ENCODE data around the gene GPD1. TPM values are rescaled to one million over a fixed set of nuclear protein-coding genes. Genes with fewer than 3 reads are reported as not detected.

The GPD1 gene
- total RNA-seq, 2 experiments from 2014 or later, result 0.36 to 0.47 TPM

GRCh38 chr12:50086148-50086547 is 17.7 kb upstream of the GPD1 start:
- Mint-ChIP-seq H3K27me3 (ENCODE audit: low read depth) (no peaks in the 10 kb centered on the region), H3K36me3 (ENCODE audit: low read depth) (peaks cover 15% of the 10 kb centered on the region), H3K4me1 (ENCODE audit: low read depth) (peaks cover 42% of the 10 kb centered on the region), H3K4me3 (peak overlapping the region; percentile 89), H3K9me3 (no peaks in the 10 kb centered on the region), H3K27ac (peak overlapping the region; percentile 81)
- CTCF ChIA-PET, result interaction anchor here (0.8 to 4.1 kb wide), 5 partner anchors 10 to 45 kb away, joined by 3 to 50 read pairs (median 8); partner anchors contain the start of gene COX14
- no peak for DNase-seq
- intact Hi-C loops (cut with micrococcal nuclease), result loop anchor here (5.0 kb wide), 1 partner anchor 46 kb away; no protein-coding TSS in a partner anchor

GRCh38 chr12:50087151-50087550 is 16.7 kb upstream of the GPD1 start:
- intact Hi-C loops (cut with micrococcal nuclease), result loop anchor here (5.0 kb wide), 1 partner anchor 45 kb away; no protein-coding TSS in a partner anchor
- no peak overlapping the region for H3K4me3 Mint-ChIP-seq
- H3K36me3 Mint-ChIP-seq (ENCODE audit: low read depth), result peaks cover 22% of the 10 kb centered on the region
- H3K4me1 Mint-ChIP-seq (ENCODE audit: low read depth), result peaks cover 40% of the 10 kb centered on the region
- no peaks in the 10 kb centered on the region for H3K9me3 Mint-ChIP-seq
- DNase-seq, result no peak
- CTCF ChIA-PET, result interaction anchor here (0.6 to 5.6 kb wide), 13 partner anchors 17 to 272 kb away, joined by 3 to 60 read pairs (median 4); partner anchors contain the start of genes CERS5 and COX14
- no peaks in the 10 kb centered on the region for H3K27me3 Mint-ChIP-seq (ENCODE audit: low read depth)
- H3K27ac Mint-ChIP-seq, result peak overlapping the region; percentile 81

GRCh38 chr12:50087995-50088394 is 15.8 kb upstream of the GPD1 start:
- H3K27me3 Mint-ChIP-seq (ENCODE audit: low read depth), result no peaks in the 10 kb centered on the region
- intact Hi-C loops (cut with micrococcal nuclease), result loop anchor here (1.0 to 5.0 kb wide), 2 partner anchors 44 to 87 kb away; no protein-coding TSS in a partner anchor
- no peaks in the 10 kb centered on the region for H3K9me3 Mint-ChIP-seq
- H3K4me3 Mint-ChIP-seq, result peak overlapping the region; percentile 37
- H3K27ac Mint-ChIP-seq, result peak overlapping the region; percentile 81
- CTCF ChIA-PET, result interaction anchor here (0.7 to 5.6 kb wide), 19 partner anchors 8 to 272 kb away, joined by 3 to 60 read pairs (median 4); partner anchors contain the start of genes CERS5, COX14 and GPD1
- DNase-seq, result no peak
- peaks cover 22% of the 10 kb centered on the region for H3K36me3 Mint-ChIP-seq (ENCODE audit: low read depth)
- peaks cover 40% of the 10 kb centered on the region for H3K4me1 Mint-ChIP-seq (ENCODE audit: low read depth)

- H3K4me1 Mint-ChIP-seq (ENCODE audit: low read depth), result peaks cover 37% of the 10 kb centered on the region
- no peaks in the 10 kb centered on the region for H3K27me3 Mint-ChIP-seq (ENCODE audit: low read depth)
- no peaks in the 10 kb centered on the region for H3K9me3 Mint-ChIP-seq
- CTCF ChIA-PET, result interaction anchor here (0.7 to 5.6 kb wide), 21 partner anchors 8 to 271 kb away, joined by 3 to 60 read pairs (median 4); partner anchors contain the start of genes CERS5, COX14 and GPD1
- no peak overlapping the region for H3K4me3 Mint-ChIP-seq
- peak; percentile 79 for DNase-seq
- H3K36me3 Mint-ChIP-seq (ENCODE audit: low read depth), result peaks cover 22% of the 10 kb centered on the region
- peak overlapping the region; percentile 81 for H3K27ac Mint-ChIP-seq
- intact Hi-C loops (cut with micrococcal nuclease), result loop anchor here (1.0 to 5.0 kb wide), 2 partner anchors 44 to 87 kb away; no protein-coding TSS in a partner anchor
Observed at GRCh38 chr12:50088577-50089335, 15.1 kb upstream of the GPD1 start.

GRCh38 chr12:50089730-50090129 is 14.1 kb upstream of the GPD1 start:
- intact Hi-C loops (cut with micrococcal nuclease), result loop anchor here (5.0 kb wide), 1 partner anchor 43 kb away; no protein-coding TSS in a partner anchor
- no peak overlapping the region for H3K27ac Mint-ChIP-seq
- peaks cover 34% of the 10 kb centered on the region for H3K4me1 Mint-ChIP-seq (ENCODE audit: low read depth)
- no peak for DNase-seq
- CTCF ChIA-PET, result interaction anchor here (0.6 to 5.6 kb wide), 19 partner anchors 11 to 342 kb away, joined by 3 to 60 read pairs (median 3); partner anchors contain the start of genes CERS5, COX14 and GPD1
- no peak overlapping the region for H3K4me3 Mint-ChIP-seq
- no peaks in the 10 kb centered on the region for H3K27me3 Mint-ChIP-seq (ENCODE audit: low read depth)
- peaks cover 28% of the 10 kb centered on the region for H3K36me3 Mint-ChIP-seq (ENCODE audit: low read depth)
- H3K9me3 Mint-ChIP-seq, result no peaks in the 10 kb centered on the region

GRCh38 chr12:50090391-50090790 is 13.4 kb upstream of the GPD1 start:
- no peaks in the 10 kb centered on the region for H3K9me3 Mint-ChIP-seq
- H3K36me3 Mint-ChIP-seq (ENCODE audit: low read depth), result peaks cover 33% of the 10 kb centered on the region
- intact Hi-C loops (cut with micrococcal nuclease), result no loop called here
- H3K27ac Mint-ChIP-seq, result no peak overlapping the region
- peaks cover 34% of the 10 kb centered on the region for H3K4me1 Mint-ChIP-seq (ENCODE audit: low read depth)
- CTCF ChIA-PET, result interaction anchor here (0.6 to 5.6 kb wide), 12 partner anchors 10 to 343 kb away, joined by 3 to 60 read pairs (median 4); partner anchors contain the start of genes CERS5 and COX14
- no peak for DNase-seq
- no peaks in the 10 kb centered on the region for H3K27me3 Mint-ChIP-seq (ENCODE audit: low read depth)
- no peak overlapping the region for H3K4me3 Mint-ChIP-seq

- H3K27ac Mint-ChIP-seq, result no peak overlapping the region
- CTCF ChIA-PET, result interaction anchor here (1.0 to 3.5 kb wide), 2 partner anchors 13 to 83 kb away, joined by 3 to 16 read pairs; partner anchors contain the start of gene COX14
- H3K9me3 Mint-ChIP-seq, result no peaks in the 10 kb centered on the region
- no peaks in the 10 kb centered on the region for H3K4me1 Mint-ChIP-seq (ENCODE audit: low read depth)
- DNase-seq, result no peak
- no peaks in the 10 kb centered on the region for H3K27me3 Mint-ChIP-seq (ENCODE audit: low read depth)
- intact Hi-C loops (cut with micrococcal nuclease), result no loop called here
- H3K36me3 Mint-ChIP-seq (ENCODE audit: low read depth), result peaks cover 35% of the 10 kb centered on the region
- no peak overlapping the region for H3K4me3 Mint-ChIP-seq
Observed at GRCh38 chr12:50097952-50098351, 5.9 kb upstream of the GPD1 start.

GRCh38 chr12:50099302-50100008 is 4.4 kb upstream of the GPD1 start:
- no peaks in the 10 kb centered on the region for H3K9me3 Mint-ChIP-seq
- CTCF ChIA-PET, result interaction anchor here (0.6 to 4.0 kb wide), 2 partner anchors 12 to 23 kb away, joined by 5 to 24 read pairs; partner anchors contain the start of gene COX14
- peaks cover 2% of the 10 kb centered on the region for H3K4me1 Mint-ChIP-seq (ENCODE audit: low read depth)
- H3K36me3 Mint-ChIP-seq (ENCODE audit: low read depth), result peaks cover 30% of the 10 kb centered on the region
- H3K4me3 Mint-ChIP-seq, result no peak overlapping the region
- intact Hi-C loops (cut with micrococcal nuclease), result no loop called here
- H3K27ac Mint-ChIP-seq, result no peak overlapping the region
- no peaks in the 10 kb centered on the region for H3K27me3 Mint-ChIP-seq (ENCODE audit: low read depth)
- no peak for DNase-seq

GRCh38 chr12:50100561-50100960 is 3.2 kb upstream of the GPD1 start:
- no peak overlapping the region for H3K4me3 Mint-ChIP-seq
- H3K9me3 Mint-ChIP-seq, result no peaks in the 10 kb centered on the region
- peaks cover 23% of the 10 kb centered on the region for H3K36me3 Mint-ChIP-seq (ENCODE audit: low read depth)
- no peak for DNase-seq
- CTCF ChIA-PET, result interaction anchor here (0.8 to 4.0 kb wide), 3 partner anchors 11 to 106 kb away, joined by 3 to 24 read pairs (median 3); partner anchors contain the start of gene COX14
- peaks cover 2% of the 10 kb centered on the region for H3K4me1 Mint-ChIP-seq (ENCODE audit: low read depth)
- H3K27ac Mint-ChIP-seq, result no peak overlapping the region
- intact Hi-C loops (cut with micrococcal nuclease), result no loop called here
- H3K27me3 Mint-ChIP-seq (ENCODE audit: low read depth), result no peaks in the 10 kb centered on the region

- no peak for DNase-seq
- CTCF ChIA-PET, result interaction anchor here (4.0 kb wide), 1 partner anchor 10 kb away, joined by 24 read pairs; the partner anchor contains the start of gene COX14
- Mint-ChIP-seq H3K4me1 (ENCODE audit: low read depth) (peaks cover 2% of the 10 kb centered on the region), H3K36me3 (ENCODE audit: low read depth) (peaks cover 12% of the 10 kb centered on the region), H3K4me3 (no peak overlapping the region), H3K27ac (no peak overlapping the region), H3K27me3 (ENCODE audit: low read depth) (no peaks in the 10 kb centered on the region), H3K9me3 (no peaks in the 10 kb centered on the region)
- intact Hi-C loops (cut with micrococcal nuclease), result no loop called here
Observed at GRCh38 chr12:50101663-50102062, 2.1 kb upstream of the GPD1 start.

GRCh38 chr12:50102131-50102531 is 1.7 kb upstream of the GPD1 start:
- no peak for DNase-seq
- Mint-ChIP-seq H3K27me3 (ENCODE audit: low read depth) (no peaks in the 10 kb centered on the region), H3K9me3 (no peaks in the 10 kb centered on the region), H3K4me1 (ENCODE audit: low read depth) (peaks cover 2% of the 10 kb centered on the region), H3K4me3 (no peak overlapping the region), H3K27ac (no peak overlapping the region), H3K36me3 (ENCODE audit: low read depth) (peaks cover 7% of the 10 kb centered on the region)
- intact Hi-C loops (cut with micrococcal nuclease), result no loop called here
- CTCF ChIA-PET, result interaction anchor here (2.1 to 4.0 kb wide), 2 partner anchors 9 to 14 kb away, joined by 8 to 24 read pairs; partner anchors contain the start of gene COX14

Measured in activated naive CD4-positive, alpha-beta T cell treated with anti-CD3 and anti-CD28 coated beads for 36 hours (primary cell).